Kidney tubule cell (primary cell): ENCODE results near the gene SARS2.

ENCODE experiments used
- DNase-seq: peaks from one replicate; pipeline ENCODE4 v3.0.0-alpha.2; 2018; ENCODE audit warnings: low spot score

Gene SARS2

GRCh38 chr19:38917921-38918491, 12.6 kb downstream of the SARS2 start:
- DNase-seq: peak; percentile 19

DNA sequence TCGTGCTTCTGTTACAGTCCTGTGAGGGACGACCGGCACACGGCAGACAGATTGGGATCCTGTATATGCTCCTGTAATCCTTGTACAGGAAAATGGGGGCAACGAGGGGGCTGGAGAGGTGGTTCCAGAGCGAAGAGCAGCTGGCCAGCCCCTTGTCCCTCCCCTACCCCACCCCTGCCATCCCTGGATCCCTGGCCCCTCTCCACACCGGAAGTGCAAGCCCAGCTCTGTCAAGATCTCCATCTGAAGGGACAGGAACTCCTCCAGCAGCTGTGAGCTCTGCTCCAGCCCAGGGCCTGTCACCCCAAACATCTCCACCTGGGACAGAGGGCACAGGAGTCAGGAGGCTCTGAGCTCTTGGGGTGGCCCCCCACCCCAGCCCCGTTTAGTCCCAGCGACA, 13.0 kb downstream of the SARS2 start:
- DNase-seq: no peak

DNA sequence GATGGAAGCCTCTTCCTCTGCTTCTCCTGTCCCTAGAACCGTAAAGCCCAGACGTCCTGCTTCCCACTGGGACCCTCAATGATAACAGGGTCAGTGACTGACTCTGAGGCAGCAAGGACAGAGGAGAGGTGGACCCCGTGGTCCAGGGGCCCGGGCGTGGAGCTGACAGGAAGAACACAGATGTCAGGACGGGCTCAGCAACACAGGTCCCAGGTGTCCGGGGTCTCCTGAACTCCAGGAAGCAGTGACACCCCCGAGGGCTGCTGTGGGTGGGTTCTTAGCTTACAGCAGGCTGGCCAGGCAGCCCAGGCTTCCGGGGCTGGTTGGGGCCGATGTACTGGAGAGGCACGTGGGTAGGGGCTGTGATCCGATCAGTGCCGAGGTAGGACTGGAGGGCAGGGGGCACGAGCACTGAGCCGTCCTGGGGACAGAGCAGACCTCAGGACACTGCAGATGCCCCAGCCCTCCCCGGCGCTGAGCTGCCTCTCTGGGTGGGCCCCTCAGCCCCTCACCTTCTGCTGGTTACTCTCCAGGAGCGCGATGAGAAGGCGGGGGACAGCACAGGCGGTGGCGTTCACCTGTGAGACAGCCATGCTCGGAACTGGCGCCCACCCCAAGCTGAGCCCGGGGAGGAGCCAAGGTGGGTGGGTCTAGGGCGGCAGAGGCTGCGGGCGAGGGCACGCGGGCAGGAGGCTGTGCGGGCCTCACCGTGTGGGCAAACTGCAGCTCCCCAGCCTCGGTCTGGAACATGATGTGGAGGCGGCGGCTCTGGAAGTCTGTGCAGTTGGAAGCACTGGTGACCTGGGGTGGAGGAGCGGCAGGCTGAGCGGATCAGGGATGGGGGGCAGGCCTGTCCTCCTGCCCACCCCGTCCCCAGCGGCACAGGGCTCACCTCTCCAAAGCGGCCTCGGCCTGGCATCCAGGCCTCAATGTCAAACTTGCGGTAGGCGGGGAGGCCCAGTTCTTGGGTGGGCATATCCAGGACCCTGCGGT, 14.9 kb downstream of the SARS2 start:
- DNase-seq: no peak

DNA sequence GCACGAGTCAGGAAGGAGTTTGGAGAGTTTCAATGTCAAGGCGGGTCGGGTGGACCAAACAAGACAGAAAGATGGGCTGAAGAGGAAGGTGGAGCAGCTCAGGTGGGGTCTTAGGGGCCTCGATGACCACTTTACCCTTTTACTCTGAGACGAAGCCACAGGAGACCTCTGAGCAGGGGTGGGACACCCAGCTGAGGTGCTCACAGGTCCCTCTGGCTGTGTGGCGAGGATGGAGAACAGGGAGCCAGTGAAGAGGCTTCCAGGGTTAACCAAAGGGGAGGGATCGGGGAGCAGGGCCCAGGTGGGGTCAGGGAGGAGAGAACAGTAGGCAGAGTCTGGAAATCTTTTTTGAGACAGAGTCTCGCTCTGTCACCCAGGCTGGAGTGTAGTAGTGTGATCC, 16.6 kb downstream of the SARS2 start:
- DNase-seq: no peak

DNA sequence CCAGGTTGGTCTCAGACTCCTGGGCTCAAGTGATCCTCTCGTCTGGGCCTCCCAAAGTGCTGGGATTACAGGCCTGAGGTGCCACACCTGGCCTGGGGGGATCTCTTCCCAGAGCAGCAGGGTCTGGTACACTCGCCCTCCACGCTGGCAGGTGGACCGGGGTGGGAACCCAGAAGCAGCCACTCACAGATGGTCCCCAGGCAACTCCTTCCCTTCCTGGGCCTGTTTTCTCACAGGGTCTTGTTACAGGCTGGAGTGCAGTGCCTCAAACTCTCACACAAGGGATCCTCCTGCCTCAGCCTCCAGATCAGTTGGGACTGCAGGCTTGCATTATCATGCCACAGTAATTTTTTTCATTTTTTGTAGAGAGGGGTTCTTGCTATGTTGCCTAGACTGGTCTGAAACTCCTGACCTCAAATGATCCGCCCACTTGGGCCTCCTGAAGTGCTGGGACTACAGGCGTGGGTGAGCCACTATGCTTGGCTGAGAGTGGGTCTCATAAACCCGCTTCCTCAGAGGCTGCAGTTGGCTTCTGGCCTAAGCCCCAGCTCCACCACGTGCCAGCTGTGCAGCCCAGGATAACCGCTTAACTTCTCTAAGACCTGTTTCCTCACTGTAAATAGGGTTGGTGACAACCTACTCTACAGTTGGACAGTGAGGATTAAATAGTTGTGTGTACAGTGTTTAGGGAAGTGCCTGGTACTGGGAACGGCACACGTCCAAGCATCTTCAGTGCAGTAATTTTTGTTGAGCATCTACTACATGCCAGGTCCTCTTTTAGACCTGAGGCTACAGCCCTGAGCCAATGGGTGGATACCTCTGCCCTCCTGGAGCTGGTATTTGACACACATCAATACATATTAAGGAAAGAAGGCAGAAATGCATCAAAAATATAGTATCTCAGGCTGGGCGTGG, 17.7 kb downstream of the SARS2 start:
- DNase-seq: no peak

GRCh38 chr19:38911388-38912001, 19.1 kb downstream of the SARS2 start:
- DNase-seq: no peak

- no peak for DNase-seq
These were observed 20.1 kb downstream of the SARS2 start for GRCh38 chr19:38910488-38910887.

- no peak for DNase-seq
These were observed 21.7 kb downstream of the SARS2 start for GRCh38 chr19:38908911-38909310.

- no peak for DNase-seq
These were observed 22.9 kb downstream of the SARS2 start for GRCh38 chr19:38907670-38908069.

GRCh38 chr19:38907227-38907626, 23.3 kb downstream of the SARS2 start:
- DNase-seq: no peak

GRCh38 chr19:38905620-38906019, 24.9 kb downstream of the SARS2 start:
- no peak for DNase-seq

DNA sequence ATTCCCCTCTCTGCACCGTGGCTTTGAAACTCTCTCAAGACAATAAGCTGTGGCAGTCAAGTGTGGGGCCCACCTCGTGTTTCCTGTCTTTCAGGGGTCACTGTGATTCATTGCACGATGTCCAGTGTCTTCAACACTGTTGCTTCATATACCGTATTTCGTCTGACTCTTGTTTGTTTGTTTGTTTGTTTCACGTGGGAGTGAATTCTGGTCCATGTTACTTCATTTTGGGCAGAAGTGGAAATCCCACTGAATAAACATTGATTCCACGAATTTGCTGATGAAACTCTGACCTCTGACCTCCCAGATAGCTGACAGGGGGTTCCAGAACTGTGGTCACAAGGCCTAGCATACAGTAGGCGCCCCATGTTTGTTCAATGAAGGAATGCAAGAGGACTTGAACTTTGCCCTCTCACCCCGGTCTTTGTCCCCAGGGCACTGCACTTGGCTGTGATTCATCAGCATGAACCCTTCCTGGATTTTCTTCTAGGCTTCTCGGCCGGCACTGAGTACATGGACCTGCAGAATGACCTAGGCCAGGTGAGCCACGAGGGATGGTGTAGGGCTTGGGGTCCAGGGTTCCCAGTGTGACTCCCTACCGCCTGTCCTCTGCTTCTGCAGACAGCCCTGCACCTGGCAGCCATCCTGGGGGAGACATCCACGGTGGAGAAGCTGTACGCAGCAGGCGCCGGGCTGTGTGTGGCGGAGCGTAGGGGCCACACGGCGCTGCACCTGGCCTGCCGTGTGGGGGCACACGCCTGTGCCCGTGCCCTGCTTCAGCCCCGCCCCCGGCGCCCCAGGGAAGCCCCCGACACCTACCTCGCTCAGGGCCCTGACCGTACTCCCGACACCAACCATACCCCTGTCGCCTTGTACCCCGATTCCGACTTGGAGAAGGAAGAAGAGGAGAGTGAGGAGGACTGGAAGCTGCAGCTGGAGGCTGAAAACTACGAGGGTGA, 25.7 kb downstream of the SARS2 start:
- DNase-seq: no peak

- DNase-seq: no peak
These were observed 28.9 kb downstream of the SARS2 start for GRCh38 chr19:38901683-38902082.

GRCh38 chr19:38900743-38901190, 29.8 kb downstream of the SARS2 start:
- DNase-seq: no peak

- no peak for DNase-seq
These were observed 30.3 kb downstream of the SARS2 start for GRCh38 chr19:38900202-38900629.

DNA sequence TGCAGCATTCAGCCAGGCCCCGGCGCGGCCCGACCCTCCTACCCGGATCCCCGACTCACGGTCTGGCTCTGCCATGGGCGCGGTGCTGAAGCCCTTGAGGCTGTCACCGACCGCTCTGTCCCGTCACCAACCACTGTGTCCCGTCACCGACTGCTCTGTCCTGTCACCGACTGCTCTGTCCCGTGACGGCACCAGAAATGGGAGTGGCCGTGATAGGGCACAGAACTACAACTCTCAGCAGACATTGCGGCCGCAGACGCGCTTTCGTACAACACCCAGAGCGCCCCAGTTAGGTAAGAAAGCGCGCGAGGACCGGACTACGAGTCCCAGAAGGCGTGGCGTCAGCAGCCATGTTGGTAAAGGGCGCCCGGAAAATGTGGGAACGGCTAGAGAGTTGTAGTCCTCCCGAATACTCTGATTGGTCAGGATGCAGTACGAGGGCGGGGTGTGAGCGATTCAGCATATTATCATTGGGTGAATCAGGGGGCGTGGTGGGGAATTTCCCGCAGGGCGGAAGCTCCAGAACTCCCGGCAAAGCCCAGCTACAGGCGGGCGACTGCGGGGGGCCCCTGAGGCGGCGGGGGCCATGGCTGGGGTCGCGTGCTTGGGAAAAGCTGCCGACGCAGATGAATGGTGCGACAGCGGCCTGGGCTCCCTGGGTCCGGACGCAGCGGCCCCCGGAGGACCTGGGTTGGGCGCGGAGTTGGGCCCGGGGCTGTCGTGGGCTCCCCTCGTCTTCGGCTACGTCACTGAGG, 30.9 kb downstream of the SARS2 start, which contains the start of the genes NFKBIB and SIRT2:
Gene NFKBIB, plus strand, starts transcription at position 523 of the 755 bp plus-strand sequence. Its CDS starts 64 bp downstream, at position 587.
Gene SIRT2, minus strand, starts transcription at position 172 of the 755 bp plus-strand sequence. Its CDS starts 97 bp downstream, at position 75.
- peak; percentile 100 for DNase-seq

DNA sequence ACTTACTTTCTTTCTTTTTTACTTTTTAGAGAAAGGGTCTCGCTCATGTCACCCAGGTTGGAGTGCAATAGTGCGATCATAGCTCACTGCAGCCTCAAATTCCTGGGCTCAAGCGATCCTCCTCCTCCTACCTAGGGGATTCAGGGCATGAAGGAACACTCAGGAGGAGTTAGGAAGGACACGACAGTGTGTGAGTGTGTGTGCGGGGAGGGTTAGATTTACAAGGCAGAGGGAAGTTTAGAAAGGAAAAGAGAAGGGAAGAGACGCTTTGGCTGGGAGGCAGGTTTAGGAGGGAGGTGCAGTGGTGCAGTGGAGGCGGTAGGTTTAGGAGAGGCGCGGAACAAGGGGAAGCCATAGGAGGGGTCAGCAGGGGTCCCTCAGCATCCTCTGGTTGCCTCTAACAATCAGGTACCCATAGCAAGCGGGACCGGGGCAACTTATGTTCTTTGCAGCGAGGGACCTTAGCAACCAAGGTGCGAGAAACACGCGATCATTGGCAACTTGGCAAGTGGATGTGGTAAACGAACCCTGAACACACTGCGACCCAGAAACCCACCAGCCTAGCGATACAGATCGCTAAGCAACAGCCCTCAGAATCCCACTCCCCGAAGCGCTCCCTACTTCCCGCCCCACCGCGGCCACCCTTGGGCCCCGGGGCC, 31.6 kb downstream of the SARS2 start:
- DNase-seq: peak; percentile 34

GRCh38 chr19:38894968-38895367, 35.6 kb downstream of the SARS2 start:
- DNase-seq: no peak

GRCh38 chr19:38893341-38893771, 37.2 kb downstream of the SARS2 start:
- no peak for DNase-seq
